ENCODE results near the gene RASGEF1C.

DNA sequence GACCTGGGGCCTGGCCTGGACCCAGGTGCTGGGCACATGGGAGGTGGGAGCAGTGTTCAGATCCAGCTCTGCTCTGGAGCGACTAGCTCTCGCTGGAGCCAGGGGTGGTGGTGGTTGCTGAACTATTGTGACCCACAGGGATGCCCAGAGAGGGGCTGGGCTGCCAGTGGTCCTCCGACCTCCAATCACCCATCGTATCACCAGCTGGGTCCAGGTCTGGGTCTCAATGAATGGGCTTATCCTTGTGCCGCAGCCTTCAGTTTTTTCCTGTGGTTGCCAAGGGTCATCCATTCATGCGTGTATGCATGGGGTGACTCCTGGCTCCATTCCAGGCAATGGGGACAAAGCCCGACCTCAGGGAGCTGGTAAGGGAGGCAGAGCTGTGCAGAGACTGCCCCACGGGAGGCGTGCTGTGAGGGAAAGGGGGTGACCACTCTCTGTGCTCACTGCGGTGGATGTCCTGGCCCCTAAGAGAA is 68.9 kb downstream of the RASGEF1C start:
- TF ChIP-seq, protein P1, sequence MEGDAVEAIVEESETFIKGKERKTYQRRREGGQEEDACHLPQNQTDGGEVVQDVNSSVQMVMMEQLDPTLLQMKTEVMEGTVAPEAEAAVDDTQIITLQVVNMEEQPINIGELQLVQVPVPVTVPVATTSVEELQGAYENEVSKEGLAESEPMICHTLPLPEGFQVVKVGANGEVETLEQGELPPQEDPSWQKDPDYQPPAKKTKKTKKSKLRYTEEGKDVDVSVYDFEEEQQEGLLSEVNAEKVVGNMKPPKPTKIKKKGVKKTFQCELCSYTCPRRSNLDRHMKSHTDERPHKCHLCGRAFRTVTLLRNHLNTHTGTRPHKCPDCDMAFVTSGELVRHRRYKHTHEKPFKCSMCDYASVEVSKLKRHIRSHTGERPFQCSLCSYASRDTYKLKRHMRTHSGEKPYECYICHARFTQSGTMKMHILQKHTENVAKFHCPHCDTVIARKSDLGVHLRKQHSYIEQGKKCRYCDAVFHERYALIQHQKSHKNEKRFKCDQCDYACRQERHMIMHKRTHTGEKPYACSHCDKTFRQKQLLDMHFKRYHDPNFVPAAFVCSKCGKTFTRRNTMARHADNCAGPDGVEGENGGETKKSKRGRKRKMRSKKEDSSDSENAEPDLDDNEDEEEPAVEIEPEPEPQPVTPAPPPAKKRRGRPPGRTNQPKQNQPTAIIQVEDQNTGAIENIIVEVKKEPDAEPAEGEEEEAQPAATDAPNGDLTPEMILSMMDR (IDR thresholded peaks at IDR 0.05), result no peak
- no peak for TF ChIP-seq POLR2A (IDR thresholded peaks at IDR 0.05)

All from lower leg skin (tissue), 3 donors.